CD14-positive monocyte (primary cell): ENCODE results near the gene INPP5J. TPM values are rescaled to one million over a fixed set of nuclear protein-coding genes. Genes with fewer than 3 reads are reported as not detected.

Experiments
- DNase-seq, 3 donors: peaks; one replicate each; pipeline ENCODE4 v3.0.0-alpha.2; 2011 to 2022
- H2AFZ ChIP-seq: 2 replicates; pipeline ENCODE4 v1.6.0; 2012; ENCODE audit warnings: mild to moderate bottlenecking, low read depth, low read length, inconsistent platforms; ENCODE audit not compliant: insufficient read depth, poor library complexity, severe bottlenecking
- H3K27ac ChIP-seq, 2 donors: 1 replicate in 1 of 2; 2 replicates in 1 of 2; pipeline ENCODE4 v1.5.1; 2012 to 2013; ENCODE audit warnings: low read length in 2 of 2, control low read depth in 1 of 2, inconsistent platforms in 1 of 2, low read depth in 1 of 2, mild to moderate bottlenecking in 1 of 2
- H3K27me3 ChIP-seq, 2 donors: one replicate each; pipeline versions ENCODE4 v1.6.0 to v1.6.1; 2011 to 2013; ENCODE audit warnings: low read length in 2 of 2; ENCODE audit not compliant: control insufficient read depth in 2 of 2, insufficient read depth in 2 of 2
- H3K36me3 ChIP-seq, 2 donors: replicated peaks in 1 of 2; 1 replicate in 1 of 2; 2 replicates in 1 of 2; pipeline versions ENCODE4 v1.5.1 to v1.6.1; 2012 to 2013; ENCODE audit warnings: low read length in 2 of 2, control low read depth in 1 of 2, inconsistent platforms in 1 of 2, mild to moderate bottlenecking in 1 of 2; ENCODE audit not compliant: insufficient read depth in 2 of 2, control insufficient read depth in 1 of 2
- H3K4me1 ChIP-seq, 2 donors: 1 replicate in 1 of 2; 2 replicates in 1 of 2; pipeline versions ENCODE4 v1.5.1 to v1.6.1; 2012 to 2013; ENCODE audit warnings: low read length in 2 of 2, control low read depth in 1 of 2, inconsistent platforms in 1 of 2, mild to moderate bottlenecking in 1 of 2, moderate library complexity in 1 of 2; ENCODE audit not compliant: insufficient read depth in 2 of 2, control insufficient read depth in 1 of 2
- H3K4me2 ChIP-seq: replicated peaks from 2 replicates; pipeline ENCODE3; 2012; ENCODE audit warnings: low read length, moderate library complexity, mild to moderate bottlenecking; ENCODE audit not compliant: poor library complexity, severe bottlenecking; ENCODE audit errors: extremely low read depth
- H3K4me3 ChIP-seq, 3 experiments: fragments of 200-600 bp in 1 of 3; sonication (generic) in 1 of 3; replicated peaks in 1 of 3; 1 replicate in 2 of 3; 2 replicates in 1 of 3; pipeline ENCODE4 v1.5.1; 2011 to 2013; ENCODE audit warnings: low read length in 3 of 3, mild to moderate bottlenecking in 3 of 3, control low read depth in 2 of 3, low read depth in 2 of 3, inconsistent platforms in 1 of 3, moderate library complexity in 1 of 3
- H3K79me2 ChIP-seq: 2 replicates; pipeline ENCODE4 v1.6.0; 2012; ENCODE audit warnings: mild to moderate bottlenecking, control low read depth, inconsistent platforms, low read length, moderate library complexity; ENCODE audit not compliant: insufficient read depth
- H3K9ac ChIP-seq: 2 replicates; pipeline ENCODE4 v1.6.0; 2017; ENCODE audit warnings: low read length, mild to moderate bottlenecking; ENCODE audit not compliant: insufficient read depth, poor library complexity, severe bottlenecking
- H3K9me3 ChIP-seq, 2 donors: replicated peaks in 1 of 2; 1 replicate in 1 of 2; 2 replicates in 1 of 2; pipeline versions ENCODE4 v1.5.1 to v1.6.1; 2012 to 2013; ENCODE audit warnings: low read length in 2 of 2, control low read depth in 1 of 2; ENCODE audit not compliant: control insufficient read depth in 1 of 2, insufficient read depth in 1 of 2
- H4K20me1 ChIP-seq: 2 replicates; pipeline ENCODE4 v1.6.0; 2012; ENCODE audit warnings: mild to moderate bottlenecking, low read length, control low read depth, moderate library complexity; ENCODE audit not compliant: insufficient read depth
- H3K27ac Mint-ChIP-seq, 7 donors: one replicate each; pipeline ENCODE4 v1.8.0; 2020; ENCODE audit warnings: mild to moderate bottlenecking in 7 of 7, mixed read lengths in 7 of 7, moderate library complexity in 6 of 7, inconsistent platforms in 2 of 7
- H3K27me3 Mint-ChIP-seq, 3 donors: one replicate each; pipeline ENCODE4 v1.8.0; 2021 to 2022; ENCODE audit warnings: low read depth in 3 of 3, mild to moderate bottlenecking in 3 of 3, mixed read lengths in 3 of 3, moderate library complexity in 3 of 3, inconsistent platforms in 1 of 3
- H3K36me3 Mint-ChIP-seq, 2 donors: one replicate each; pipeline ENCODE4 v1.8.0; 2020; ENCODE audit warnings: mixed read lengths in 2 of 2, inconsistent platforms in 1 of 2, mild to moderate bottlenecking in 1 of 2
- H3K4me1 Mint-ChIP-seq: one replicate; pipeline ENCODE4 v1.8.0; 2020; ENCODE audit warnings: mild to moderate bottlenecking, mixed read lengths
- H3K4me3 Mint-ChIP-seq, 2 donors: one replicate each; pipeline ENCODE4 v1.8.0; 2020; ENCODE audit warnings: mild to moderate bottlenecking in 2 of 2, mixed read lengths in 2 of 2, moderate library complexity in 1 of 2
- H3K9me3 Mint-ChIP-seq, 7 donors: one replicate each; pipeline ENCODE4 v1.8.0; 2020 to 2022; ENCODE audit warnings: mixed read lengths in 7 of 7, mild to moderate bottlenecking in 6 of 7, moderate library complexity in 6 of 7, inconsistent platforms in 2 of 7
- WGBS: methylation state at CpG from one replicate; pipeline ENCODE4 v1.1.5; 2013; ENCODE audit warnings: missing lambda C conversion rate; ENCODE audit not compliant: insufficient coverage; 5-methylcytosine and 5-hydroxymethylcytosine counted together
- intact Hi-C, 2 donors: fragments of 100-400 bp; cut with micrococcal nuclease; formaldehyde crosslinking; loops; one replicate each; pipeline versions ENCODE4 v1.15.0 to v1.15.1; 2023
- polyA plus RNA-seq, 3 donors: library from polyadenylated mRNA; depleted of rRNA in 1 of 3; unstranded in 2 of 3; stranded (reverse) in 1 of 3; fragments of 300-500 nt in 2 of 3; fragments of >200 nt in 1 of 3; fragmentation: Illumina TruSeq in 2 of 3; gene quantifications; 1 replicate in 2 of 3; 2 replicates in 1 of 3; pipeline ENCODE4 v1.2.3, GENCODE V29; 2012 to 2021
- TF ChIP-seq, protein P1 (sequence below): fragments of 200-600 bp; IDR thresholded peaks from one replicate; pipeline ENCODE4 v1.8.0; 2022; ENCODE audit warnings: antibody characterized with exemption, mild to moderate bottlenecking

Gene INPP5J
- polyA plus RNA-seq, 3 donors = 0.03 TPM; not detected in 2

DNA sequence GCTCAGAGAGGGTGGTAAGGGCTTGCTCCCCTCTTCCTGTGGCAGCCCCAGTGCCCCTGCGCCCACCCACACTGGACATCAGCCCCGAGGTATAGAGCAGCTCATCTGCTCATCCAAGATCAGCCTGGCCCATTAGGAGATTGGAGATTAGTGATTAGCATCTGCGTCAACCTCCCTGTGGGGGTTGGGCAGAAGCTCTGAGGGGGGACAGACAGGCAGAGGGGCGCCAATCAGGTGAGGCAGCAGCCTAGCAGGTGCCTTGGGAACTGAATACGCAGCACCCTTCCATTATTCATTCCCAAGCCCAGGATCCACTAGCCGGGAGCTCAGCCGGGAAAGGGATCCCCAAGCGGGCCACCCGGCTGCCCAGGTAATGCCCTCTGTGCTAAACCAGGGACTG, 30.6 kb upstream of the INPP5J start:
- H3K79me2 ChIP-seq = no peaks in the 10 kb centered on the region
- H3K27me3 ChIP-seq = no peaks in the 10 kb centered on the region
- H3K27ac Mint-ChIP-seq = no peak overlapping the region
- no peak overlapping the region for H3K4me3 Mint-ChIP-seq
- H3K27me3 Mint-ChIP-seq = peaks cover 0 to 2% (median 1%) of the 10 kb centered on the region in 3 donors
- DNase-seq = no peak
- no peak overlapping the region for H3K27ac ChIP-seq
- peaks cover 30 to 56% of the 10 kb centered on the region in 2 donors for H3K36me3 ChIP-seq
- no peaks in the 10 kb centered on the region for H3K4me1 Mint-ChIP-seq
- H3K9ac ChIP-seq = no peak overlapping the region
- H3K4me1 ChIP-seq = no peaks in the 10 kb centered on the region
- H3K4me3 ChIP-seq = no peak overlapping the region
- H3K36me3 Mint-ChIP-seq = peaks cover 30 to 57% of the 10 kb centered on the region in 2 donors
- intact Hi-C loops = no loop called here
- no peak overlapping the region for H2AFZ ChIP-seq
- H3K9me3 ChIP-seq = no peaks in the 10 kb centered on the region
- no peaks in the 10 kb centered on the region for H4K20me1 ChIP-seq
- no CpG with 5 or more reads among the region's 9 CpGs for WGBS
- TF ChIP-seq, protein P1, sequence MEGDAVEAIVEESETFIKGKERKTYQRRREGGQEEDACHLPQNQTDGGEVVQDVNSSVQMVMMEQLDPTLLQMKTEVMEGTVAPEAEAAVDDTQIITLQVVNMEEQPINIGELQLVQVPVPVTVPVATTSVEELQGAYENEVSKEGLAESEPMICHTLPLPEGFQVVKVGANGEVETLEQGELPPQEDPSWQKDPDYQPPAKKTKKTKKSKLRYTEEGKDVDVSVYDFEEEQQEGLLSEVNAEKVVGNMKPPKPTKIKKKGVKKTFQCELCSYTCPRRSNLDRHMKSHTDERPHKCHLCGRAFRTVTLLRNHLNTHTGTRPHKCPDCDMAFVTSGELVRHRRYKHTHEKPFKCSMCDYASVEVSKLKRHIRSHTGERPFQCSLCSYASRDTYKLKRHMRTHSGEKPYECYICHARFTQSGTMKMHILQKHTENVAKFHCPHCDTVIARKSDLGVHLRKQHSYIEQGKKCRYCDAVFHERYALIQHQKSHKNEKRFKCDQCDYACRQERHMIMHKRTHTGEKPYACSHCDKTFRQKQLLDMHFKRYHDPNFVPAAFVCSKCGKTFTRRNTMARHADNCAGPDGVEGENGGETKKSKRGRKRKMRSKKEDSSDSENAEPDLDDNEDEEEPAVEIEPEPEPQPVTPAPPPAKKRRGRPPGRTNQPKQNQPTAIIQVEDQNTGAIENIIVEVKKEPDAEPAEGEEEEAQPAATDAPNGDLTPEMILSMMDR = no peak
- H3K9me3 Mint-ChIP-seq = no peaks in the 10 kb centered on the region
- H3K4me2 ChIP-seq = no peak overlapping the region

DNA sequence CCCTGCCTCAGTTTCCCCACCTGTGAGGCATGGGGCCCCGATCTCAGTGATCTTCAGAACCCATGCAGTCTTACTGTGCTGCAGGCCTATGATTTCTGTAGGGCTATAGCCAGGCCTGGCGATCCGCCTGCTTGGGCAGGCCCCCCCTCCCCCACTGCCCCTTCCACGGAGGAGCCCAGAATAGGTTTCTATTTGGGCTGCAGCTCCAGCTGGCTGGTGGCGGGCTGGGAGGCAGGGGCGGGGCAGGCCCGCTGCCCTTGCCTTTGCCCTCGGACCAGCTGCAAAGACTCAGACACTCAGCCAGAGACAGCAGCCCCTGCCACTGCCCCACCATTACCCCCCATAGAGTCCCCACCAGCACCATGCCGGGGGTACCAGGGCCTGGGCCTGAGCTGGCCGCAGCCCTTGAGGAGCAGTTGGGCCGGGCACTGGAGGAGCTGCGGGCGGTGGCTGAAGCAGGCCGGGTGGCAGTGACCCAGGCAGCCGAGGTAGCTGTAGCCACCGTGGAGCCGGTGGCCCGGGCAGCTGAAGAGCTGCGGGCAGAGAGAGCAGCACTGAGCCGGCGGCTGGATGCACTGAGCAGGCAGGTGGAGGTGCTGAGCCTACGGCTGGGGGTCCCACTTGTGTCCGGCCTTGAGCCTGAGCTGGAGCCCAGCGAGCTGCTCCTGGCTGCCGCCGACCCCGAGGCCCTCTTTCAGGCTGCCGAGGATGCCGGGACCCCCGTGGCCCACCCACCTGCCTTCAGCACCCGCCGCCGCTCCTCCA, 29.5 kb upstream of the INPP5J start:
- Histone ChIP-seq H3K36me3 (peaks cover 31 to 53% of the 10 kb centered on the region in 2 donors), H3K4me3 (no peak overlapping the region), H3K27me3 (no peaks in the 10 kb centered on the region), H3K4me1 (no peaks in the 10 kb centered on the region), H3K9ac (no peak overlapping the region), H4K20me1 (no peaks in the 10 kb centered on the region), H3K27ac (no peak overlapping the region), H2AFZ (no peak overlapping the region), H3K9me3 (no peaks in the 10 kb centered on the region), H3K4me2 (no peak overlapping the region), H3K79me2 (no peaks in the 10 kb centered on the region)
- Mint-ChIP-seq H3K4me3 (no peak overlapping the region), H3K27me3 (peaks cover 0 to 1% (median 0%) of the 10 kb centered on the region in 3 donors), H3K4me1 (no peaks in the 10 kb centered on the region), H3K27ac (no peak overlapping the region), H3K36me3 (peaks cover 31 to 57% of the 10 kb centered on the region in 2 donors), H3K9me3 (no peaks in the 10 kb centered on the region)
- WGBS = 92% methylated on average over 27 of the region's 33 CpGs
- TF ChIP-seq, protein P1 = no peak
- DNase-seq = no peak
- intact Hi-C loops = no loop called here
